ENCODE data around the gene SWAP70. TPM values are rescaled to one million over a fixed set of nuclear protein-coding genes. Genes with fewer than 3 reads are reported as not detected.

The SWAP70 gene
- total RNA-seq, 1 donor from 2014 or later: 15.2 TPM

GRCh38 chr11:9711454-9712307 lies 47.8 kb downstream of the SWAP70 start:
- TF ChIP-seq, protein P1, sequence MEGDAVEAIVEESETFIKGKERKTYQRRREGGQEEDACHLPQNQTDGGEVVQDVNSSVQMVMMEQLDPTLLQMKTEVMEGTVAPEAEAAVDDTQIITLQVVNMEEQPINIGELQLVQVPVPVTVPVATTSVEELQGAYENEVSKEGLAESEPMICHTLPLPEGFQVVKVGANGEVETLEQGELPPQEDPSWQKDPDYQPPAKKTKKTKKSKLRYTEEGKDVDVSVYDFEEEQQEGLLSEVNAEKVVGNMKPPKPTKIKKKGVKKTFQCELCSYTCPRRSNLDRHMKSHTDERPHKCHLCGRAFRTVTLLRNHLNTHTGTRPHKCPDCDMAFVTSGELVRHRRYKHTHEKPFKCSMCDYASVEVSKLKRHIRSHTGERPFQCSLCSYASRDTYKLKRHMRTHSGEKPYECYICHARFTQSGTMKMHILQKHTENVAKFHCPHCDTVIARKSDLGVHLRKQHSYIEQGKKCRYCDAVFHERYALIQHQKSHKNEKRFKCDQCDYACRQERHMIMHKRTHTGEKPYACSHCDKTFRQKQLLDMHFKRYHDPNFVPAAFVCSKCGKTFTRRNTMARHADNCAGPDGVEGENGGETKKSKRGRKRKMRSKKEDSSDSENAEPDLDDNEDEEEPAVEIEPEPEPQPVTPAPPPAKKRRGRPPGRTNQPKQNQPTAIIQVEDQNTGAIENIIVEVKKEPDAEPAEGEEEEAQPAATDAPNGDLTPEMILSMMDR (conservative IDR thresholded peaks at IDR 0.05; ENCODE audit: low read depth, low read length): no peak
- no peak for DNase-seq (ENCODE audit: low read depth)

DNA sequence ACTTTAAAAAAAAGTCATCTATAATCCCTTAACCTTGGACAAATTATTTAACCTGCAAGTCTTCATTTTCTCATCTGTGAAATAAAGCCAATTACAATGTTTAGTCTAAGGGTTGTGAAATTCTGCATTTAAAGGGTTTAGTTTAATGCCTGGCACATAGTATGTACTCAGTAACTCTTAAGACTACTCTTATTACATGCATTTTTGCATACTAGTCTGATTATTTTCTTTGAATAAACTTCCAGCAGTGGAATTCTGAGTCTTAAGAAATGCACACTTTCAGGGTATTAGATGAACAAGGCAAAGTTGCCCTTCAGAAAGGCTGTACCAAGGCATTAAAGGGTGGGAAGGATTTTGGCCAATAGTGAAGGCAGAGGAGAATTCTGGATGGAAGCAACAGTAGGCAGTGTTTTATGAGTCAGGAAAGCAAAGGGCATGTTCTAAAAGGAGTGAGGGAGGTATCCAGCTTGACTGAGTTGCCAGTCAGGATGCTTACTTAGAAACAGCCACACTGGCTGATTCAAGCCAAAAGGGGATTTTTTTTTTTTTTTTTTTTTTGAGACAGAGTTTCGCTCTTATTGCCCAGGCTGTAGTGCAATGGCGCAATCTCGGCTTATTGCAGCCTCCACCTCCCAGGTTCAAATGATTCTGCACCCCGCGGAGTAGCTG lies 50.5 kb downstream of the SWAP70 start:
- H3K4me3 ChIP-seq (ENCODE audit: low read depth, low read length): no peak overlapping the region
- no peak for DNase-seq (ENCODE audit: low read depth)

More at GRCh38 chr11:9711454-9712307, 47.8 kb downstream of the SWAP70 start:
- no peak overlapping the region for H3K4me3 ChIP-seq (ENCODE audit: low read depth, low read length)

DNA sequence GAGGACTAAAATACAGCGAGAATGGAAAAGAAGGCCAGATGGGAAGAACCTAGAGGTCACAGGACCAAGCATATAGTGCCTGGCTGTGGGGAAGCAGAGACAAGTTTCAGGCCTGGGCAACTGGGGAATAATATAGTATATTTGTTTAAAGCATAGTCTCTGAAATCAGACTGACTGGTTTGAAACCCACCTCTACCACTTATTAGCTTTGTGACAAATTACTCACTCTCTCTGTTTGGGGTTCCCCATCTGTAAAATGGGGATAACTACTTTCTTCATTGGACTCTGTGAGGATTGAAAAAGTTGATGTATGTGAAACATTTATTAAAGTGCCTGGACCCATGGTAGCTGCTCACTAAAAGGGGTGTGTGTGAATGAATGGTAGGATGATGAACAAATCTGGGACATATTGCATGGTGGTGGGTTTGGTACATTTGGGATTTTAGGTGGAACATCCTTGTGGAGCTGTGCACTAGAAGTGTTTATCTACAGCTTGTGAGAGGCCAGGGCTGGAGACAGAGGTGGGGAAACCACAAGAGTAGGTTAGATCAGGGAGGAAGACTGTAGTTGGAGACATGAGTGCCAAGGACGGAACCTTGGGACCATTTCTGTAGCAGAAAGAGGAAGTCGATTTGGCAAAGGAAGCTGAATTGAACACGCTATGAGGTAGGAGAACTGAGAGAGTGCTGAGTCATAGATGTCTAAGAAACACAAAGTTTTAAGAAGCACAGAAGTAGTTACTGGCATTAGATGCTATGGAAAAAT lies 52.6 kb downstream of the SWAP70 start:
- DNase-seq (ENCODE audit: low read depth): no peak

More for the DNA sequence above, 50.5 kb downstream of the SWAP70 start:
- TF ChIP-seq, protein P1 (conservative IDR thresholded peaks at IDR 0.05; ENCODE audit: low read depth, low read length): no peak

DNA sequence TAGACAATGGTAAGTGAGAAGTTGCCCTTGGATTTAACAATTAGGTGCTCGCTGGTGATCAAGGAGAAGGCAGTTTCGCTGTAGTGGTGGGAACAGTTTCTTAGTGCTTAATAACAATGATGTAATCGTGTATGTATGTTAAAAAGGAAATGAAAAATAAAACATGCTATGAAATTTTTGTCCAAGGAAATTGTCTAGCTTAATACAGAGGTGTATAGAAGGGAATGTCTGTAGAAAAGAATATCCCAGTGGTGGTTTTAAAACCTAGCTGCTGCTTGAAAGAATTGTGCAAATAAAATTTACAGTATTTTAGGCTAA lies 53.1 kb downstream of the SWAP70 start:
- no peak for DNase-seq (ENCODE audit: low read depth)
- TF ChIP-seq, protein P1 (conservative IDR thresholded peaks at IDR 0.05; ENCODE audit: low read depth, low read length): no peak
- H3K4me3 ChIP-seq (ENCODE audit: low read depth, low read length): no peak overlapping the region

More for the DNA sequence above, 52.6 kb downstream of the SWAP70 start:
- no peak overlapping the region for H3K4me3 ChIP-seq (ENCODE audit: low read depth, low read length)
- TF ChIP-seq, protein P1 (conservative IDR thresholded peaks at IDR 0.05; ENCODE audit: low read depth, low read length): no peak

DNA sequence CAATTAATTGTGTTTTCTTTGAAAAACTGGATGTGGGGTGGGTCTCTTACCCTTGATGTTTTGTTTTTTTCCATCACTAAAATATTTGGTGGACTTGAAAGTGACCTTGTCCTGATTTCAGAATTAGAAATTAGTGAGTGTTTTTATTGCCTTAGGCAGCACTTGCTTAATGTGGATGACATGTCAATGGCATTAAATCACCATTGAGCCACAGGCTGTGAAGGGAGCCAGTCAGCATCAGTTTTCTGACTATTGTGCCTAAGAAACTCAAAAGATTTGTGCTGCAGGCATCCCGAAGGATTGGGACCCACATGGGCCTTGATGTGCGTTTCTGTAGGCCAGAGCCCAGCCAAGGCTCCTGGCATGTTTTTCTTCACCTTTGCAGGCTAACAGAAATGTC lies 53.8 kb downstream of the SWAP70 start:
- TF ChIP-seq, protein P1 (conservative IDR thresholded peaks at IDR 0.05; ENCODE audit: low read depth, low read length): no peak
- DNase-seq (ENCODE audit: low read depth): no peak
- no peak overlapping the region for H3K4me3 ChIP-seq (ENCODE audit: low read depth, low read length)

- no peak overlapping the region for H3K4me3 ChIP-seq (ENCODE audit: low read depth, low read length)
- TF ChIP-seq, protein P1 (conservative IDR thresholded peaks at IDR 0.05; ENCODE audit: low read depth, low read length): no peak
- no peak for DNase-seq (ENCODE audit: low read depth)
Measured at GRCh38 chr11:9718147-9718546, 54.3 kb downstream of the SWAP70 start.
